H9 (cell line): ENCODE measurements around the gene ACYP2. TPM values are rescaled to one million over a fixed set of nuclear protein-coding genes. Genes with fewer than 3 reads are reported as not detected.

Experiments
- DNase-seq: peaks from one replicate; pipeline ENCODE4 v3.0.0-alpha.2; 2017
- H2AFZ ChIP-seq: one replicate; pipeline ENCODE4 v1.6.1; 2013; ENCODE audit warnings: mild to moderate bottlenecking, low read length, control low read depth, moderate library complexity
- H2AK5ac ChIP-seq: 2 replicates; pipeline ENCODE4 v1.6.1; 2013; ENCODE audit warnings: low read length, control low read depth, mixed read lengths; ENCODE audit not compliant: insufficient read length
- H2BK120ac ChIP-seq: one replicate; pipeline ENCODE4 v1.6.1; 2013; ENCODE audit warnings: low read depth, mild to moderate bottlenecking, low read length, control low read depth, inconsistent platforms; ENCODE audit not compliant: poor library complexity, severe bottlenecking
- H2BK12ac ChIP-seq: 2 replicates; pipeline ENCODE4 v1.6.1; 2013; ENCODE audit warnings: low read length, control low read depth, mixed read lengths, low read depth; ENCODE audit not compliant: insufficient read length
- H2BK15ac ChIP-seq: 2 replicates; pipeline ENCODE4 v1.6.1; 2013; ENCODE audit warnings: low read depth, low read length, control low read depth
- H2BK20ac ChIP-seq: one replicate; pipeline ENCODE4 v1.6.1; 2013; ENCODE audit warnings: low read depth, mild to moderate bottlenecking, low read length, control low read depth, inconsistent platforms; ENCODE audit not compliant: poor library complexity, severe bottlenecking
- H2BK5ac ChIP-seq: 2 replicates; pipeline ENCODE4 v1.6.1; 2013; ENCODE audit warnings: low read length, control low read depth, mixed read lengths; ENCODE audit not compliant: insufficient read length
- H3K14ac ChIP-seq: 2 replicates; pipeline ENCODE4 v1.6.1; 2013; ENCODE audit warnings: low read length, control low read depth; ENCODE audit not compliant: insufficient read depth
- H3K18ac ChIP-seq: 2 replicates; pipeline ENCODE4 v1.6.1; 2013; ENCODE audit warnings: low read depth, mild to moderate bottlenecking, mixed read lengths, low read length, control low read depth; ENCODE audit not compliant: insufficient read length
- H3K23ac ChIP-seq: 2 replicates; pipeline ENCODE4 v1.6.1; 2013; ENCODE audit warnings: low read length, control low read depth, mixed read lengths, low read depth; ENCODE audit not compliant: insufficient read length
- H3K23me2 ChIP-seq: 2 replicates; pipeline ENCODE4 v1.6.1; 2013; ENCODE audit warnings: low read depth, mild to moderate bottlenecking, mixed read lengths, low read length, control low read depth; ENCODE audit not compliant: insufficient read length, poor library complexity, severe bottlenecking
- H3K27ac ChIP-seq: 2 replicates; pipeline ENCODE4 v1.5.1; 2013; ENCODE audit warnings: low read length, control low read depth, mixed read lengths, low read depth; ENCODE audit not compliant: insufficient read length
- H3K27me3 ChIP-seq: 2 replicates; pipeline ENCODE4 v1.6.1; 2013; ENCODE audit warnings: low read length, control low read depth, inconsistent platforms; ENCODE audit not compliant: insufficient read depth
- H3K4ac ChIP-seq: 2 replicates; pipeline ENCODE4 v1.6.1; 2013; ENCODE audit warnings: low read depth, mild to moderate bottlenecking, control low read depth, inconsistent platforms, low read length, moderate library complexity
- H3K4me1 ChIP-seq: 2 replicates; pipeline ENCODE4 v1.6.1; 2013; ENCODE audit warnings: low read length, control low read depth, inconsistent platforms; ENCODE audit not compliant: insufficient read depth
- H3K4me2 ChIP-seq: 2 replicates; pipeline ENCODE4 v1.6.1; 2013; ENCODE audit warnings: low read length, control low read depth, mixed read lengths; ENCODE audit not compliant: insufficient read length, insufficient read depth
- H3K56ac ChIP-seq: 2 replicates; pipeline ENCODE4 v1.6.1; 2013; ENCODE audit warnings: low read depth, mild to moderate bottlenecking, mixed read lengths, low read length, control low read depth; ENCODE audit not compliant: insufficient read length
- H3K79me1 ChIP-seq: 2 replicates; pipeline ENCODE4 v1.6.1; 2013; ENCODE audit warnings: low read depth, mild to moderate bottlenecking, moderate library complexity, low read length, control low read depth, inconsistent platforms; ENCODE audit not compliant: insufficient read depth, poor library complexity, severe bottlenecking
- H3K79me2 ChIP-seq: 2 replicates; pipeline ENCODE4 v1.6.1; 2013; ENCODE audit warnings: low read length, control low read depth, inconsistent platforms; ENCODE audit not compliant: insufficient read depth
- H3K9ac ChIP-seq: 2 replicates; pipeline ENCODE4 v1.6.1; 2013; ENCODE audit warnings: low read length, control low read depth, mixed read lengths; ENCODE audit not compliant: insufficient read length; ENCODE audit errors: extremely low read depth
- H3K9me3 ChIP-seq: one replicate; pipeline ENCODE4 v1.6.1; 2013; ENCODE audit warnings: low read depth, low read length, inconsistent platforms; ENCODE audit not compliant: control insufficient read depth
- H3T11ph ChIP-seq: one replicate; pipeline ENCODE4 v1.6.1; 2013; ENCODE audit warnings: mild to moderate bottlenecking, low read length, control low read depth, inconsistent platforms
- H4K20me1 ChIP-seq: one replicate; pipeline ENCODE4 v1.6.1; 2013; ENCODE audit not compliant: control insufficient read depth, insufficient read length, insufficient read depth
- H4K5ac ChIP-seq: 2 replicates; pipeline ENCODE4 v1.6.1; 2013; ENCODE audit warnings: low read depth, mild to moderate bottlenecking, mixed read lengths, low read length, control low read depth; ENCODE audit not compliant: insufficient read length
- H4K8ac ChIP-seq: replicated peaks from 2 replicates; pipeline ENCODE4 v1.6.1; 2013; ENCODE audit warnings: low read length, control low read depth, mixed read lengths, low read depth; ENCODE audit not compliant: insufficient read length
- H4K91ac ChIP-seq: 2 replicates; pipeline ENCODE4 v1.6.1; 2013; ENCODE audit warnings: low read depth, mild to moderate bottlenecking, moderate library complexity, mixed read lengths, low read length, control low read depth; ENCODE audit not compliant: insufficient read length
- H3K27ac Mint-ChIP-seq, 3 experiments: 2 replicates in 2 of 3; 3 replicates in 1 of 3; pipeline ENCODE4 v1.8.0; 2020 to 2021; ENCODE audit warnings: mixed read lengths in 3 of 3, mild to moderate bottlenecking in 1 of 3, moderate library complexity in 1 of 3
- H3K27me3 Mint-ChIP-seq: 2 replicates; pipeline ENCODE4 v1.8.0; 2021; ENCODE audit warnings: low read depth, mild to moderate bottlenecking, moderate library complexity, mixed read lengths
- H3K36me3 Mint-ChIP-seq, 3 experiments: 2 replicates in 2 of 3; 3 replicates in 1 of 3; pipeline ENCODE4 v1.8.0; 2020 to 2021; ENCODE audit warnings: low read depth in 3 of 3, mixed read lengths in 3 of 3; ENCODE audit not compliant: insufficient read depth in 1 of 3
- H3K4me1 Mint-ChIP-seq, 2 experiments: 2 replicates each; pipeline ENCODE4 v1.8.0; 2020; ENCODE audit warnings: mixed read lengths in 2 of 2
- H3K4me3 Mint-ChIP-seq, 2 experiments: 2 replicates in 1 of 2; 3 replicates in 1 of 2; pipeline ENCODE4 v1.8.0; 2020 to 2021; ENCODE audit warnings: mild to moderate bottlenecking in 2 of 2, mixed read lengths in 2 of 2, moderate library complexity in 1 of 2
- H3K9me3 Mint-ChIP-seq, 2 experiments: 2 replicates in 1 of 2; 3 replicates in 1 of 2; pipeline ENCODE4 v1.8.0; 2020; ENCODE audit warnings: mild to moderate bottlenecking in 2 of 2, mixed read lengths in 2 of 2, moderate library complexity in 1 of 2
- CTCF ChIP-seq: fragments of 200-600 bp; sonication (generic); conservative IDR thresholded peaks from 3 replicates; pipeline ENCODE4 v1.8.0; 2021; ENCODE audit warnings: antibody characterized with exemption, mild to moderate bottlenecking
- WGBS: extraction: QIAGEN DNeasy Blood & Tissue Kit; methylation state at CpG from one replicate; pipeline ENCODE4 v1.1.7; 2013; ENCODE audit warnings: missing lambda C conversion rate, low lambda C conversion rate, mixed read lengths; ENCODE audit not compliant: insufficient read length; ENCODE audit errors: extremely low coverage; 5-methylcytosine and 5-hydroxymethylcytosine counted together
- total RNA-seq: library from RNA; stranded (reverse); gene quantifications from 2 replicates; pipeline ENCODE4 v1.2.1, GENCODE V29; 2021

Gene ACYP2
- total RNA-seq, 1 experiment from 2014 or later, result 3.2 TPM

- WGBS, result no CpG with 5 or more reads among the region's 1 CpG
- Mint-ChIP-seq H3K9me3 (no peaks in the 10 kb centered on the region), H3K27me3 (no peaks in the 10 kb centered on the region; the same call in 1 of the 2 replicates), H3K36me3 (no peaks in the 10 kb centered on the region), H3K27ac (no peak overlapping the region), H3K4me1 (peaks cover 0 to 7% of the 10 kb centered on the region in 2 experiments; a peak in 2 of 4 replicates), H3K4me3 (no peak overlapping the region)
- DNase-seq, result no peak
- Histone ChIP-seq H3K23ac (no peak overlapping the region), H3K9me3 (no peaks in the 10 kb centered on the region), H4K5ac (no peak overlapping the region), H3K79me2 (no peaks in the 10 kb centered on the region), H2BK15ac (no peak overlapping the region), H2AFZ (no peak overlapping the region), H3K9ac (no peak overlapping the region), H4K20me1 (no peaks in the 10 kb centered on the region), H3T11ph (no peak overlapping the region), H3K27ac (no peak overlapping the region), H3K4me1 (no peaks in the 10 kb centered on the region), H2BK5ac (no peak overlapping the region), H3K14ac (no peak overlapping the region), H3K27me3 (no peaks in the 10 kb centered on the region), H2BK20ac (no peak overlapping the region), H3K4me2 (no peak overlapping the region), H3K18ac (no peak overlapping the region), H2BK12ac (no peak overlapping the region), H3K79me1 (no peaks in the 10 kb centered on the region), H2BK120ac (no peak overlapping the region), H3K23me2 (no peaks in the 10 kb centered on the region), H4K91ac (no peak overlapping the region), H4K8ac (no peak overlapping the region), H3K56ac (no peak overlapping the region), H2AK5ac (no peak overlapping the region), H3K4ac (no peak overlapping the region)
- TF ChIP-seq CTCF, result no peak
Observed at GRCh38 chr2:54185105-54185504, 69.7 kb downstream of the ACYP2 start.
